Neutrophil (primary cell): ENCODE measurements around the gene C13orf46.

Source experiments
- H3K27ac ChIP-seq: fragments of 200-600 bp; sonication (generic); 2 replicates; pipeline ENCODE4 v1.5.1; 2016; ENCODE audit warnings: mild to moderate bottlenecking, moderate library complexity
- H3K27me3 ChIP-seq: fragments of 200-600 bp; sonication (generic); 2 replicates; pipeline ENCODE4 v1.6.0; 2016; ENCODE audit warnings: mild to moderate bottlenecking
- H3K36me3 ChIP-seq: fragments of 200-600 bp; sonication (generic); 2 replicates; pipeline ENCODE4 v1.5.1; 2017
- H3K4me1 ChIP-seq, 2 experiments: fragments of 200-600 bp in 1 of 2; sonication (generic) in 1 of 2; 1 replicate in 1 of 2; 2 replicates in 1 of 2; pipeline versions ENCODE4 v1.5.1 to v1.6.1; 2013 to 2016; ENCODE audit warnings: low read depth in 1 of 2, low read length in 1 of 2, mild to moderate bottlenecking in 1 of 2, moderate library complexity in 1 of 2; ENCODE audit not compliant: control insufficient read depth in 1 of 2, insufficient read depth in 1 of 2
- H3K4me3 ChIP-seq, 2 experiments: fragments of 200-600 bp in 1 of 2; sonication (generic) in 1 of 2; 1 replicate in 1 of 2; 2 replicates in 1 of 2; pipeline ENCODE4 v1.5.1; 2013 to 2016; ENCODE audit warnings: low read depth in 1 of 2, low read length in 1 of 2, mild to moderate bottlenecking in 1 of 2, moderate library complexity in 1 of 2
- H3K9me3 ChIP-seq: fragments of 200-600 bp; sonication (generic); 2 replicates; pipeline ENCODE4 v1.5.1; 2016
- CTCF ChIP-seq: fragments of 200-600 bp; sonication (generic); IDR thresholded peaks from 2 replicates; pipeline ENCODE4 v1.5.1; 2016; ENCODE audit warnings: antibody characterized with exemption

The C13orf46 gene

GRCh38 chr13:113963376-113963775 lies 10.5 kb downstream of the C13orf46 start:
- no peak for TF ChIP-seq CTCF
- H3K27ac ChIP-seq = no peak overlapping the region
- H3K36me3 ChIP-seq = no peaks in the 10 kb centered on the region

GRCh38 chr13:113962975-113963374 lies 10.9 kb downstream of the C13orf46 start:
- H3K9me3 ChIP-seq = peaks cover 5% of the 10 kb centered on the region
- H3K4me1 ChIP-seq = no peaks in the 10 kb centered on the region
- H3K36me3 ChIP-seq = no peaks in the 10 kb centered on the region
- no peak overlapping the region for H3K4me3 ChIP-seq
- TF ChIP-seq CTCF = no peak
- H3K27ac ChIP-seq = no peak overlapping the region
- H3K27me3 ChIP-seq = no peaks in the 10 kb centered on the region

More at GRCh38 chr13:113963376-113963775, 10.5 kb downstream of the C13orf46 start:
- H3K4me3 ChIP-seq = no peak overlapping the region
- H3K27me3 ChIP-seq = no peaks in the 10 kb centered on the region
- no peaks in the 10 kb centered on the region for H3K4me1 ChIP-seq
- peaks cover 5% of the 10 kb centered on the region for H3K9me3 ChIP-seq

GRCh38 chr13:113962386-113962785 lies 11.5 kb downstream of the C13orf46 start:
- Histone ChIP-seq H3K4me1 (no peaks in the 10 kb centered on the region), H3K27me3 (no peaks in the 10 kb centered on the region), H3K36me3 (no peaks in the 10 kb centered on the region), H3K27ac (no peak overlapping the region), H3K9me3 (peaks cover 5% of the 10 kb centered on the region), H3K4me3 (no peak overlapping the region)
- no peak for TF ChIP-seq CTCF

- Histone ChIP-seq H3K27me3 (no peaks in the 10 kb centered on the region), H3K36me3 (no peaks in the 10 kb centered on the region), H3K4me3 (no peak overlapping the region), H3K9me3 (peaks cover 5% of the 10 kb centered on the region), H3K27ac (no peak overlapping the region), H3K4me1 (no peaks in the 10 kb centered on the region)
- TF ChIP-seq CTCF = no peak
Measured at GRCh38 chr13:113960276-113960948, 13.5 kb downstream of the C13orf46 start.

GRCh38 chr13:113959198-113959597 lies 14.7 kb downstream of the C13orf46 start:
- no peak overlapping the region for H3K27ac ChIP-seq

More at GRCh38 chr13:113959198-113959597, 14.7 kb downstream of the C13orf46 start:
- no peak overlapping the region for H3K4me3 ChIP-seq
- peaks cover 5% of the 10 kb centered on the region for H3K9me3 ChIP-seq
- TF ChIP-seq CTCF = no peak
- H3K27me3 ChIP-seq = no peaks in the 10 kb centered on the region
- H3K36me3 ChIP-seq = no peaks in the 10 kb centered on the region
- no peaks in the 10 kb centered on the region for H3K4me1 ChIP-seq
